Fibroblast of skin of left biceps (primary cell): ENCODE data around the gene ERFL.
"Not testable (repeated sequence)": the region's sequence is repeated elsewhere in the genome, so short reads cannot be mapped to it uniquely, and the experiment has no call there.

Experiments used
- DNase-seq, 2 experiments: peaks; one replicate each; pipeline ENCODE4 v3.0.0-alpha.2; 2013; ENCODE audit warnings: low read depth in 2 of 2

ERFL gene

DNA sequence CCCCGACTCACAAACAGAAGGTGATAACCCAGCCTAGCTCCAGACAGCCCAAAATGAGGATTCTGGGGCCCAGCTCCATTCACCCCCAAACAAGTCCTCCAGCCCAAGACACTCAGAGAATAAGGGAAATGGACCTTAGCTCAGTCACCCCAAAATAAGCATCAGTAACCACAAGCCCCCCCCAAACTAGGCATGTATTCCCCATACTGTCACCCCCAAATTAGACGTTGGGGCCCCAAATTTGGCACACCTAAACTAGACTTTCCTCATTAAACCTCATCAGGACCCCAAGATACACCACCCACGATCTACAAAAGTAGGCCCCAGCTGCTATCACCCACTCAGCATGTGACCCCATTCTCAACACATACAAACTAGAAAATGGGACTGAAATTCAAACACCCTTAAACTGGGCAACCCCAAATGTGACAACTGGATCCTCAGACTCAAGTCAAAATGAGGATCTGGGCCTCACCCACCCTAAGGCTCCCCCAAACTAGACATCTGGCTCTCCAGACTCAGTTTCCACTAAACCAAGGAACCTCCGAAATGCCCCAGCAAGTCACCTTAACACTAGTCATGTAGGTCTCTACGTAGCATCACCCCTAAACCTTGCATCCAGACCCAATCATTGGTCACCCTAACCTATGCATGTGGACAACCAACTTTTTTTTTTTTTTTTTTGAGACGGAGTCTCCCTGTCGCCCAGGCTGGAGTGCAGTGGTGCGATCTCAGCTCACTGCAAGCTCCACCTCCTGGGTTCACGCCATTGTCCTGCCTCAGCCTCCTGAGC is 13.4 kb upstream of the ERFL start:
- no peak for DNase-seq

DNA sequence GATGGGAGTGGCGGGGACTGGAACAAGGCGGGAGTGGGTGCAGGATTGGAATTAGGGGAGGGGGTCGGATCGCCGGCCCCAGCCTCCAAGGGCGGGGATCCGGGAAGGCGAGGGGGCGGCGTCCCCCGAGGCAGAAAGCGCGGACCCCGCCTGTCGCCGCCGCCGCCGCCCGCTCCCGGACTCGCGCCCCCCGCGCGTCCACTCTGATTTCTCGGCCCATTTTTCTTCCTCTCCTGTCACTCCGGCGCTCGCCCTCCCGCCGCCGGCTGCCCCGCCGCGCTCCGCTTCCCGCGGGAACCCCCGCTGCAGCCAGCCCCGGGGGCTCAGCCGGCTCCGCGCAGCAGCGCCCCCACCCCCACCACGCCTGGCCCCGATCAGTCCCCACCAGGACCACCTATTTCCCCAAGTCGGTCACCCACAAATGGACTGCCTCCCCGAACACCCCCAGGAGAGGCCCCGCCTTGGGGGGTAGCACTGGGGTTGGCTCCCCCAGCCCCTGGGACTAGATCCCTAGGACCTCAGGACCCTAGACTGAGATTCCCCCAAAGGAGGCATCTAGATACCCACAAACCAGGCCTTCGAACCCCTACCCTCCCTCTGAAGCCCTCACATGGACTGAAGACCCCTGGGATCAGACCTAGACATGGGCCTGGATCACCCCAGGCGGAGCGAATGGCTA is 12.6 kb upstream of the ERFL start:
- DNase-seq = no peak

DNA sequence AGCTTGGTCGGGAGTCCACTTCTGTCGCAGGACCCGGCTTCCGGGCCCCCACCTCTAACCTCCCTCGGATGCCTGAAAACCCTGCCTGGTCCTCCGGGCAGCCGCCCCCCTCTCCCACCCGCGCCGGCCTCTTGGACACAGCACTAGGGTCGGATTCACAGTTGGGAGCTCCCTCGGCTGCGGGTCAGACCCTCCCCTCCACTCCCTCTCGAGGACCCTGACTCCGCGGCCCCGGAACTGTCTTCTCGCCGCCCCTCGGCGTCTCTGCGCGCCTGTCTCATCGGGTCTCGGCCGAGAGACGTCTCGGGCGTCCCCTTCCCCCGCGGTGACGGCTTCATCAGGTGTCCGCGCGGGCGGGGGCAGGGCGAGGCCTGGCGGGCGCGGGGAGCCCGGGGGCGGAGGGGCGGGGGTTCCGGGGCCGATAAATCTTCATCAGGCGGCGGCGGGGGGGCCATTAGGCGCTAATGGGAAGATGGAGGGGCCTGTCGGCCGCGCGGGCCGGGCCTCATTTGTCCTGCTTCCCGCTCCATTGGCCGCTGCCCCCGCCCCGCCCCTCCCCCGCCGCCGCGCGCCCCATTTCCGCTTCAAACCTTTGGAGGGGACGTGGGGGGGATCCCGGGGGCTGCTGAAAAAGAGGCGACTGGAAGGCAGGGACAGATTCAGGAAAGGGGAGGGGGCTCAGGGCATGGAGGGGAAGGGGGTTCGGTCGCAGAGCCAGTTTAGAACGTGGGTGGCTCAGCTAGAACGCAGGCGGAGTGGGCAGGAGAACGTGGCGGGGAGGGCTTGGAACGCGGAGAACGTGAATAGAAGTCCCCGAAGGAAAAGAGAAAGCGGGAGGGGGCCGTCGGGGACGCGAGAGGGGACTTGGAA is 11.8 kb upstream of the ERFL start:
- no peak for DNase-seq

- not testable (repeated sequence) for DNase-seq
Observed at GRCh38 chr19:41939209-41939608, 11.0 kb upstream of the ERFL start.

DNA sequence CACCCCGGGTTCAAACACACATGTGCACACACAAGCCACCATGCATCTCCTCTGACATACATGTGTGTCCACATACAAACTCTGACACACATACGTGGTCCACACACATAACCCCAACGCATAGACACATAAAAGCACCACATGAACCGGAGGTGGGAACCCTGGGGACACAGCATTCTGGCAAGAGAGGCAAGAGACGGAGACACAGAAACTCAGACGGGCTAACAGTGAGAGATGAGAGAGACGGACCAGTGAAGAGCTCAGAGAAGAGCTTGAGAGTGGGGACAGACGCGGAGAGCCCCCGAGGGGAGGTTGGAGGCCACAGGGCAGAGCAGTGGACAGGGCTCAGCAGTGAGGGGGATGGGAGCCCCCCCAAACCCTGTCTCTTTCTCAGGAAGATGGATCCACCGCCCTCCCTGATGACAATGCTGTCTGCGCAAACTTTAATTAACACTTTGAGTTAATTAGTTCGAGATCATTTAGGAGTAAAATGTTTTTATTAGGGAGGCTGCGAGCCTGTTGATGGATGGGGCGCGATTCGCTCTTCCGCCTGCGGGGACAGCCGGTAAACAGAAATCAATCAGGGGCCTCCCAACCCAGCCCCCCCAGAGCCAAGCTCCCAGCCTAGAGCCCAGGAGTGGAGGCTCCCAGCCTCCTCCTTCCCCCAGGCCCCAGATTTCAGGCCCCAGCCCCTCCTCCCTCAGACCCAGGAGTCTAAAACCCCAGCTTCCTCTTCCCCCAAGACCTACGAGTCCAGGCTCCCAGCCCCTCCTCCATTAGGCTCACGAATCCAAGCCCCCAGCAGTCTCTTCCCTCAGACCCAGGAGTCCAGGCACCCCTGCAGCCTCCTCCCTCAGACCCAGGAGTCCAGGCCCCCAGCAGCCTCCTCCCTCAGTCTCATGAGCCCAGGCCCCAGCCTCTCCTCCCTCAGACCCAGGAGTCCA is 9.5 kb upstream of the ERFL start:
- DNase-seq = no peak

- DNase-seq = no peak
Observed at GRCh38 chr19:41936961-41937360, 8.7 kb upstream of the ERFL start.

DNA sequence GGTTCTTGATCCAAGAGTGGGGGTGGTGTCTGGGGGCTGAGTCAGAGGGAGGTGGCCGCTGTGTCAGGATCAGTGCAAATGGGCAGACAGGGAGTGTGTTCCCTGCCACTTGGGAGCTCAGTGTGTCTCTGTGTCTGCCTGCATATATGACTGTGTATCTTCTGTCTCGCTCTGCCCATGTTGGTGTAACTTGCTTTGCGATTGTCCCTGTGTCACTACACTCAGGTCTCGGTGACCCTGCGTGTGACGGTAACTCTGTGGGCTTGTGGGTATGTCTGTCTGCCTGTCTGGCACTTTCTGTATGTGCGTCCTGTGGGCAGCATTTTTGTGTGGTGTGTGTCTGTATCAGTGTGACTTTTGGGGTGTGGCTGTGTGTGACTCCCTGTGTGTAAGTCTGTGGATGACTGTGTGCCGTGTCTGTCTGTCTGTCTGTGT is 8.2 kb upstream of the ERFL start:
- DNase-seq = no peak

DNA sequence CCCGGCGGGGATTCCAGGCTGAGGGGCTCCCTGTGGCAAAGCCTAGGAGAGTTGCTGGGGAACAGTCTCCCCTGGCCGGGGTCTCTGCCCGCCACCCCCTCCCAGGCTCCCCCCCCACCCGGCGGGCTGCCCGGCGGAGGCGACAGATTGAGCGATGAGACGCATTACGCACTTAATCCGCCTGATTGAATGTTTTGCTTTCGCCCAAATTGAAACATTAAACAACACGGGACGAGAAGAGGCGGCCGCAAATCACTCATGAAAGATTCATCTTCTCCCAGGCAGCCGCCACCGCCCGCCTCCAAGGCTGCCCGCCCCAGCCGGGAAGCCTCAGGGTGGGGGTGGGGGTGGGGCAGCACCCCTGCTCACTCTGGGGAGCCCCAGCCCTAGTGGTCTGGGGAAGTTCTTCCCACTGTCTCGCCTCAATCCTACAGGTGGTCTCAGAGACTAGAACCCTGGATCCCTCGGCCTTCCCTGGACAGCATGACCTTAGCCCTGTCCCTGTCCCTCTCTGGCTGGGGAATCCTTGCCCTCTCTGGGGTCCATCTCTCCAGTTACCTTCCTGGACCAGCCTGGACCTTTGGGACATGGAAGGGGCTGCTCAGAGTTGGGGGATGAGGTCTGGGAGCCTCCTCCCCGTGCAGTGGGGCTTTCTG is 7.6 kb upstream of the ERFL start:
- DNase-seq = no peak

- DNase-seq = no peak
Observed at GRCh38 chr19:41934849-41935374, 6.7 kb upstream of the ERFL start.

GRCh38 chr19:41933693-41934426 is 5.6 kb upstream of the ERFL start:
- DNase-seq = no peak

GRCh38 chr19:41932720-41933332 is 4.6 kb upstream of the ERFL start:
- DNase-seq = no peak

DNA sequence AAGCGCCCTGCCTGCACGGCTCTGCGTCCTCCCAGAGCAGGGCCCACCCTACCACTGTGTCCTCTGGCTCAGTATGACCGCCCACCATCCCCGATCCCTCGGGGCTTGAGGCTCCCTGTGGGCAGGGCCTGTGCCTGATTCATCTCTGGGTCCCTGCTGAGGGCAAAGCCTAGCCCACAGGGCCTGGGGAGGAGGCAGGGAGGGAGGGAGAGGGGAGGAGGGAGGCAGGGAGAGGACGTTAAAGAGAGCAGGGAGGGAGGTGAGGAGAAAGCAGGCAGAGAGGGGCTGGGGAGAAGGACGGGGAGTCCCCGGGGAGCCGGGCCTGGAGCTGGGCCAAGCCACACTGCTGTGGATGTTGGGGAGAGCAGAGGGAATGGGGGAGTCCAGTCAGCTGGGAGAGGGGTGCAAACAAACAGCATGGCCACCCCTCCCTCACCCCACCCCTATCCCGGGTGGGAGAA is 4.0 kb upstream of the ERFL start:
- no peak for DNase-seq

GRCh38 chr19:41930926-41931592 is 2.8 kb upstream of the ERFL start:
- DNase-seq = no peak

- no peak for DNase-seq
Observed at GRCh38 chr19:41930322-41930722, 2.1 kb upstream of the ERFL start.

GRCh38 chr19:41929536-41930071 is 1.4 kb upstream of the ERFL start:
- DNase-seq = no peak

- no peak for DNase-seq
Observed at GRCh38 chr19:41928754-41929535, 696 bp upstream of the ERFL start.

DNA sequence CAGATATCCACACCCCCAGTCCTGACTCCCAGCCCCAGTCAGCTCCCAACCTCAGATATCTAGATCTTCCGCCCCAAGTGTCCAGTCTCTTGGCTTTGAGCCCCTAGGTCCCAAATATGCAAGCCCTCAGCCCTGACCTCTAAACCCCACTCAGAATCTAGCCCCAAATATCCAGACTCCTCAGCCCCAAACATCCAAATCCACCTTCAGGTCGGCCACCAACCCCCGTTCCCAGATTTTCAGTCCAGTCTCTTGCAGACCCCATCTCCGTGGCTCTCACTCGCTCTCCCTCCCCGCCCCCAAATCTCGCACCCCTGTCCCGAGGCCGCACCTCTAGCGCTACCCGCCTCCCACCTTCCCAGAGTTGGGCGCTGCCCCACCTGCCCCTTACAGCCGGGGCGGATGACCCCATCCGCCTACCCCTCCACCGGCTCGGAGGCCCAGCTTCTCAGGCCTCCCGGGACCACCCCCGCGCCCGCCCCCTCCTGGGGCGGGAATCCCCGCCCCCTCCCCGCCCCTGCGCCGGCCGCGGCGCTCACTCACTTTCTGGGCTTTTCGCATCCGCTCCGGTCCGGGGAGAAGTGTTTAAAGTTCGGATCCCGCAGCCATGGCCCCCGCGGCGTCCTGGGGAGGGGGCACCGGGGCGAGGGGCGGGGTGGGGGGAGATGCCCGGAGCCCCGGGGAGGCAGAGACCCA is 604 bp downstream of the ERFL start:
- DNase-seq = no peak
